ENCODE data around the gene HOXA13. TPM values are rescaled to one million over a fixed set of nuclear protein-coding genes. Genes with fewer than 3 reads are reported as not detected.

Gene HOXA13
- total and polyA plus RNA-seq, 4 donors = not detected

- Histone ChIP-seq H3K9ac (ENCODE audit: insufficient read depth in 1 of 2, low read length in 2 of 2) (peak overlapping the region; percentile 37 to 91), H3K27me3 (ENCODE audit: control insufficient read depth in 3 of 3, insufficient read depth in 3 of 3, low read length in 2 of 3) (peaks cover 0 to 80% (median 42%) of the 10 kb centered on the region in 3 donors), H3K36me3 (ENCODE audit: control insufficient read depth in 4 of 4, insufficient read depth in 4 of 4, low read length in 4 of 4) (no peaks in the 10 kb centered on the region), H3K4me1 (ENCODE audit: control insufficient read depth in 5 of 5, insufficient read depth in 5 of 5, low read length in 5 of 5) (peaks cover 0 to 56% (median 8%) of the 10 kb centered on the region in 5 donors), H3K9me3 (ENCODE audit: control insufficient read depth in 4 of 4, insufficient read depth in 3 of 4, low read length in 3 of 4) (peaks cover 0 to 2% (median 0%) of the 10 kb centered on the region in 4 donors), H3K27ac (ENCODE audit: low read depth in 1 of 2, low read length in 1 of 2) (peak overlapping the region in 1 of 2 donors; percentile 62), H3K4me3 (no peak overlapping the region)
- WGBS, 2 donors = 16 to 41% methylated on average over 22 of the region's 22 CpGs
- TF ChIP-seq, protein P1, sequence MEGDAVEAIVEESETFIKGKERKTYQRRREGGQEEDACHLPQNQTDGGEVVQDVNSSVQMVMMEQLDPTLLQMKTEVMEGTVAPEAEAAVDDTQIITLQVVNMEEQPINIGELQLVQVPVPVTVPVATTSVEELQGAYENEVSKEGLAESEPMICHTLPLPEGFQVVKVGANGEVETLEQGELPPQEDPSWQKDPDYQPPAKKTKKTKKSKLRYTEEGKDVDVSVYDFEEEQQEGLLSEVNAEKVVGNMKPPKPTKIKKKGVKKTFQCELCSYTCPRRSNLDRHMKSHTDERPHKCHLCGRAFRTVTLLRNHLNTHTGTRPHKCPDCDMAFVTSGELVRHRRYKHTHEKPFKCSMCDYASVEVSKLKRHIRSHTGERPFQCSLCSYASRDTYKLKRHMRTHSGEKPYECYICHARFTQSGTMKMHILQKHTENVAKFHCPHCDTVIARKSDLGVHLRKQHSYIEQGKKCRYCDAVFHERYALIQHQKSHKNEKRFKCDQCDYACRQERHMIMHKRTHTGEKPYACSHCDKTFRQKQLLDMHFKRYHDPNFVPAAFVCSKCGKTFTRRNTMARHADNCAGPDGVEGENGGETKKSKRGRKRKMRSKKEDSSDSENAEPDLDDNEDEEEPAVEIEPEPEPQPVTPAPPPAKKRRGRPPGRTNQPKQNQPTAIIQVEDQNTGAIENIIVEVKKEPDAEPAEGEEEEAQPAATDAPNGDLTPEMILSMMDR (IDR thresholded peaks at IDR 0.05; ENCODE audit: control extremely low read depth, extremely low read depth) = no peak
- DNase-seq = no peak
- no peak for ATAC-seq (ENCODE audit: insufficient read depth, low FRiP score)
Observed at GRCh38 chr7:27152816-27153442, 47.0 kb downstream of the HOXA13 start.

GRCh38 chr7:27151931-27152815 is 47.7 kb downstream of the HOXA13 start, which contains the start of gene HOXA3:
HOXA3 (minus strand) TSS chr7:27152583; CDS start chr7:27110640, 41,943 bp downstream.
- Histone ChIP-seq H3K4me1 (ENCODE audit: control insufficient read depth in 5 of 5, insufficient read depth in 5 of 5, low read length in 5 of 5) (peaks cover 0 to 57% (median 8%) of the 10 kb centered on the region in 5 donors), H3K9ac (ENCODE audit: insufficient read depth in 1 of 2, low read length in 2 of 2) (peak within 1 kb of the TSS; percentile 43 to 91), H3K9me3 (ENCODE audit: control insufficient read depth in 4 of 4, insufficient read depth in 3 of 4, low read length in 3 of 4) (peaks cover 0 to 2% (median 0%) of the 10 kb centered on the region in 4 donors), H3K36me3 (ENCODE audit: control insufficient read depth in 4 of 4, insufficient read depth in 4 of 4, low read length in 4 of 4) (no peaks in the 10 kb centered on the region), H3K27ac (ENCODE audit: low read depth in 1 of 2, low read length in 1 of 2) (peak within 1 kb of the TSS in 1 of 2 donors; percentile 62), H3K4me3 (peak within 1 kb of the TSS; percentile 16), H3K27me3 (ENCODE audit: control insufficient read depth in 3 of 3, insufficient read depth in 3 of 3, low read length in 2 of 3) (peaks cover 0 to 72% (median 37%) of the 10 kb centered on the region in 3 donors)
- TF ChIP-seq, protein P1 (IDR thresholded peaks at IDR 0.05; ENCODE audit: control extremely low read depth, extremely low read depth) = no peak
- DNase-seq (peak; percentile 82 to 93 (median 90)), ATAC-seq (ENCODE audit: insufficient read depth, low FRiP score) (no peak)
- WGBS, 2 donors = 5 to 16% methylated on average over 45 to 53 of the region's 53 CpGs

GRCh38 chr7:27151341-27151930 is 48.5 kb downstream of the HOXA13 start:
- whole genome bisulfite sequencing, 2 donors = 2 to 10% methylated on average over 27 of the region's 27 CpGs
- H3K4me1 ChIP-seq (ENCODE audit: control insufficient read depth in 5 of 5, insufficient read depth in 5 of 5, low read length in 5 of 5) = peaks cover 0 to 61% (median 8%) of the 10 kb centered on the region in 5 donors

More at GRCh38 chr7:27151341-27151930, 48.5 kb downstream of the HOXA13 start:
- Histone ChIP-seq H3K9me3 (ENCODE audit: control insufficient read depth in 4 of 4, insufficient read depth in 3 of 4, low read length in 3 of 4) (peaks cover 0 to 2% (median 0%) of the 10 kb centered on the region in 4 donors), H3K9ac (ENCODE audit: insufficient read depth in 1 of 2, low read length in 2 of 2) (peak overlapping the region; percentile 43 to 91), H3K27me3 (ENCODE audit: control insufficient read depth in 3 of 3, insufficient read depth in 3 of 3, low read length in 2 of 3) (peaks cover 0 to 72% (median 38%) of the 10 kb centered on the region in 3 donors), H3K27ac (ENCODE audit: low read depth in 1 of 2, low read length in 1 of 2) (peak overlapping the region in 1 of 2 donors; percentile 62), H3K36me3 (ENCODE audit: control insufficient read depth in 4 of 4, insufficient read depth in 4 of 4, low read length in 4 of 4) (no peaks in the 10 kb centered on the region), H3K4me3 (peak overlapping the region; percentile 16)
- TF ChIP-seq, protein P1 (IDR thresholded peaks at IDR 0.05; ENCODE audit: control extremely low read depth, extremely low read depth) = no peak
- DNase-seq (peak in 1 of 3 donors; percentile 65), ATAC-seq (ENCODE audit: insufficient read depth, low FRiP score) (no peak)

Measured in lung (tissue), 12 donors.